Motor neuron (in vitro differentiated cells): ENCODE measurements around the gene TBCD. TPM values are rescaled to one million over a fixed set of nuclear protein-coding genes. Genes with fewer than 3 reads are reported as not detected.
A peak's percentile ranks its signal among the peaks of the same experiment; 100 is the strongest.

Experiments used
- ATAC-seq, 8 experiments: fragments of 200-7000 bp; cut with Tn5 transposase; replicated peaks in 6 of 8; 2 replicates each; pipeline ENCODE4 v1.8.0; 2021; ENCODE audit warnings: mild to moderate bottlenecking in 8 of 8, moderate library complexity in 8 of 8
- H3K27ac ChIP-seq, 2 donors: fragments of 250-450 bp; sonication (Bioruptor Pico); 2 replicates each; pipeline ENCODE4 v1.9.0; 2021; ENCODE audit warnings: antibody characterized with exemption in 2 of 2, mild to moderate bottlenecking in 2 of 2, moderate library complexity in 1 of 2
- H3K4me1 ChIP-seq, 2 donors: fragments of 250-450 bp; sonication (Bioruptor Pico); replicated peaks in 1 of 2; 2 replicates each; pipeline ENCODE4 v1.6.1; 2021; ENCODE audit warnings: antibody characterized with exemption in 2 of 2, mild to moderate bottlenecking in 2 of 2, moderate library complexity in 1 of 2
- H3K4me3 ChIP-seq, 5 donors: fragments of 250-450 bp; sonication (Bioruptor Pico); 2 replicates each; pipeline ENCODE4 v1.9.0; 2021; ENCODE audit warnings: antibody characterized with exemption in 5 of 5, mild to moderate bottlenecking in 5 of 5, moderate library complexity in 4 of 5
- WGBS, 10 experiments: fragments of 450-650 bp; shearing (Covaris generic); methylation state at CpG; one replicate each; pipeline ENCODE4 v1.0.0; 2022; 5-methylcytosine and 5-hydroxymethylcytosine counted together
- in situ Hi-C, 9 experiments: fragments of 400-800 bp; cut with MboI; loops; one replicate each; pipeline ENCODE4 v1.15.0; 2021; ENCODE audit warnings: low sequenced_read_pairs in 9 of 9, low pct_unique_long_range_greater_than_20kb in 2 of 9; ENCODE audit not compliant: unreplicated experiment in 9 of 9
- total RNA-seq, 8 experiments: library from RNA; unstranded; fragments of 300-600 nt; gene quantifications; 2 replicates each; pipeline versions ENCODE4 v1.2.3 to v1.2.4, GENCODE V29; 2022

Gene TBCD
- total RNA-seq, 8 experiments from 2014 or later, result 27.2 to 94.3 (median 47.2) TPM

GRCh38 chr17:82920715-82921114, 168.8 kb downstream of the TBCD start:
- WGBS, 10 experiments, result 36 to 100% (median 96%) methylated on average over 1 to 8 of the region's 16 CpGs; no CpG with 5 or more reads in 5 of the 10 experiments
- Histone ChIP-seq H3K4me3 (no peak overlapping the region), H3K27ac (no peak overlapping the region), H3K4me1 (no peaks in the 10 kb centered on the region)
- in situ Hi-C loops, result no loop called here
- ATAC-seq, result no peak

GRCh38 chr17:82921426-82921825, 169.6 kb downstream of the TBCD start:
- Histone ChIP-seq H3K27ac (no peak overlapping the region), H3K4me1 (no peaks in the 10 kb centered on the region), H3K4me3 (no peak overlapping the region)
- in situ Hi-C loops, result no loop called here
- no peak for ATAC-seq
- WGBS, 10 experiments, result 89 to 100% (median 95%) methylated on average over 3 to 11 of the region's 13 CpGs; no CpG with 5 or more reads in 1 of the 10 experiments

DNA sequence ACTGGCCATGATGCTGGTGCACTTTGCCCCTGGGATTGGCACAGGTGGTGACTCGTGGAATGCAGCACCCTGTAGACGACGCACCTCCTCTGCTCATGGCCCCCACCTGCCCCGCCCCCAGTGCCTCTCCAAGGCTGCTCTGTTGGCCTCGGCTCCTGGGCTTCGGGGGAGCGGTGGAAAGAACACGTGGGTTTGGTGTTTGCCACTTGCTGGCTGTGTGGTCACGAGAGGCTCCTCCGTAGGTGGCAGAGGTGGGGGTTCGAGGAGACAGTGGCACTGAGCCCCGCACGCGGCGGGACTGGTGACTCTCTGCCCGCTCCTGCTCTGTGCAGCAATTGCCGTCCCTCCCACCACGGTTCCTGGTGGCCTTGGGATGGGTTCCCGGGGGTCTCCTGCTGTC, 170.8 kb downstream of the TBCD start:
- H3K4me3 ChIP-seq, result no peak overlapping the region
- in situ Hi-C loops, result no loop called here
- no peaks in the 10 kb centered on the region for H3K4me1 ChIP-seq
- 40 to 100% (median 100%) methylated on average over 1 to 5 of the region's 19 CpGs; no CpG with 5 or more reads in 3 of the 10 experiments for WGBS, 10 experiments
- H3K27ac ChIP-seq, result no peak overlapping the region
- ATAC-seq, result no peak

DNA sequence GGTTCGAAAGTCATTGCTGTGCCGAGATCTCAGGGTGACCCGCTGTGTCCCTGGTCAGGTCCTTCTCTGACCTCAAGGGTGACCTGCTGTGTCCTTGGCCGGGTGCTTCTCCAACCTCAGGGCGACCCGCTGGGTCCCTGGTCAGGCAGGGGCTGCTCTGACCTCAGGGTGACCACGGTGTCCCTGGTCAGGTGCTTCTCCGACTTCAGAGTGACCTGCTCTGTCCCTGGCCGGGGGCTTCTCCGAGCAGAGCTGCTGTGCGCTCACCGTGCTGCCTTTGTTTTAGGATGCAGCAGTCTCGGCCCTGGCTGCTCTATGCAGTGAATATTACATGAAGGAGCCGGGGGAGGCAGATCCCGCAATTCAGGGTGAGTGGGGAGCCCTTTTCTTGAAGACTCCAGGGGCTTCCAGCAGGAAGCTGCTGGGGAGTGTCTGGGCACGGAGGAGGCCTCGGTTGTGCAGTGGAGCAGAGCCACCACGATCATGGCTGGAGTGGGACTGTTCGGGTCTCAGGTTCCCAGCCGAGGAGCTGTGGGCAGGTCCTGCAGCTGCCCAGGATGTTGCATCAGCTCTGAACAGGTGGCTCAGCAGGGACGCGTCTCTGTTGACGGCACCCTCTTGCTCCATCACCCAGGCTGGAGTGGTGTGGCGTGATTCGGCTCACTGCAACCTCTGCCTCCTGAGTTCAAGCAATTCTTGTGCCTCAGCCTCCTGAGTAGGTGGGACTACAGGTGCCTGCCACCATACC, 171.7 kb downstream of the TBCD start:
- in situ Hi-C loops, result no loop called here
- Histone ChIP-seq H3K4me1 (no peaks in the 10 kb centered on the region), H3K4me3 (no peak overlapping the region), H3K27ac (no peak overlapping the region)
- no peak for ATAC-seq
- WGBS, 10 experiments, result 83 to 100% (median 98%) methylated on average over 1 to 14 of the region's 25 CpGs; no CpG with 5 or more reads in 4 of the 10 experiments

- H3K27ac ChIP-seq, result no peak overlapping the region
- in situ Hi-C loops, result no loop called here
- ATAC-seq, result no peak
- H3K4me1 ChIP-seq, result no peaks in the 10 kb centered on the region
- H3K4me3 ChIP-seq, result no peak overlapping the region
- WGBS, 10 experiments, result 73 to 100% (median 96%) methylated on average over 1 to 13 of the region's 13 CpGs; no CpG with 5 or more reads in 1 of the 10 experiments
Measured at GRCh38 chr17:82924214-82924613, 172.3 kb downstream of the TBCD start.

GRCh38 chr17:82924812-82925211, 172.9 kb downstream of the TBCD start:
- Histone ChIP-seq H3K4me3 (no peak overlapping the region), H3K27ac (no peak overlapping the region), H3K4me1 (no peaks in the 10 kb centered on the region)
- ATAC-seq, result no peak
- in situ Hi-C loops, result no loop called here
- WGBS, 10 experiments, result 90 to 100% (median 98%) methylated on average over 1 to 9 of the region's 19 CpGs; no CpG with 5 or more reads in 5 of the 10 experiments

DNA sequence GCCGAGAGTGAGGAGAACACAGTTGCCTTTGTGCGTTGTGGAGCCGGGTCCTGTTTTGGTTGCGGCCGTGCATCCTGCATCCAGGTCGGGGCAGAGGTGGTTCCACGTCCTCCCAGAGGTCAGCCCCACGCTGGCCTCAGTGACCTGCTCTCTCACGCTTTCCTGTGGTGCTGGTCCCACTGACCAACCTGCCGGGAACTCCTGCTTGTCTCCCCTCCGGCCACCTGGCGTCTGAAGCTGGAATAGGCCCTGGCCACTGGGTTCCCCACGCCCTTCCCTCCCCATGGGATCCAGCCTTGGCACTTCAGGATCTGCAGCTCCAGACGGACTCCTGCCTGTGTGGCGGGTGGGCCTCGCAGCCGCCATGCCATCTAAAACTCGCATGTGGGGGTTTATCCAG, 173.5 kb downstream of the TBCD start:
- in situ Hi-C loops, result no loop called here
- Histone ChIP-seq H3K27ac (no peak overlapping the region), H3K4me3 (no peak overlapping the region), H3K4me1 (no peaks in the 10 kb centered on the region)
- ATAC-seq, result no peak
- 80 to 100% (median 96%) methylated on average over 3 to 7 of the region's 18 CpGs; no CpG with 5 or more reads in 6 of the 10 experiments for WGBS, 10 experiments

DNA sequence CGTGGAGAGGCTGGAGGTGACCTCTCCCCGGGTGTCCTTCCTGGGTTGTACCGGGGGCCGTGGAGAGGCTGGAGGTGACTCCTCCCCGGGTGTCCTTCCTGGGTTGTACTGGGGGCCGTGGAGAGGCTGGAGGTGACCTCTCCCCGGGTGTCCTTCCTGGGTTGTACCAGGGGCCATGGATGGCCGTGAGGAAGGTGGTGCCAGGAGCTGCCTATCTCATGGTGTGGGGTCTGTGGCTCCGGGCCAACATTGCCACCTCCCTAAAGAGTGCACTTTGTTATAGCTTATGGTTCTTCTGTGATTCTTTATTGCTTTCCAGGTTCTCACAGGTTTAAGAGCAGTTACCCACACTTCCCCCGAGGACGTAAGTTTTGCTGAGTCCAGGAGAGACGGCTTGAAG, 174.2 kb downstream of the TBCD start:
- WGBS, 10 experiments, result 95 to 100% (median 100%) methylated on average over 1 to 3 of the region's 12 CpGs; no CpG with 5 or more reads in 7 of the 10 experiments

GRCh38 chr17:82926716-82927115, 174.9 kb downstream of the TBCD start:
- WGBS, 10 experiments, result 80 to 100% (median 95%) methylated on average over 1 to 6 of the region's 18 CpGs; no CpG with 5 or more reads in 4 of the 10 experiments
- no peak overlapping the region for H3K27ac ChIP-seq
- in situ Hi-C loops, result no loop called here
- ATAC-seq, result no peak
- no peak overlapping the region for H3K4me3 ChIP-seq
- no peaks in the 10 kb centered on the region for H3K4me1 ChIP-seq

More for the DNA sequence above, 174.2 kb downstream of the TBCD start:
- Histone ChIP-seq H3K4me1 (no peaks in the 10 kb centered on the region), H3K27ac (no peak overlapping the region), H3K4me3 (no peak overlapping the region)
- ATAC-seq, result no peak
- in situ Hi-C loops, result no loop called here

DNA sequence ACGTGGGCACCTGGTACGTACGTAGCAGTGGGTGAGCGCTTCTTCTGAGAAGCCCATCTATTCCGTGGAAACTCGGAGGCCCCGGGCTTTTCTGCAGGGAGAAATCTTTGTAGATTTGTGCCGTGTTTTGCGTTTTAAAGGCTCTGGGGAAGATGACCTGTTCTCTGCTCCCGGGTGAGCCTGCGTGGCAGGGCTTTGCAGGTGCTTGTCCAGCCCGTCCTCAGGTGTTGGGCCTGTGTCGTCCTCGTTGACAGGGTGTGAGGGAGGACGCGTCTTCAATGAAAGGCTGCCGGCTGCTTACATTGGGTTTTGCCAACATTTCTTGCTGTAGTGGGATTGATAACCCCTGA, 175.4 kb downstream of the TBCD start:
- ATAC-seq, result no peak
- Histone ChIP-seq H3K27ac (no peak overlapping the region), H3K4me3 (no peak overlapping the region), H3K4me1 (no peaks in the 10 kb centered on the region)
- in situ Hi-C loops, result no loop called here
- WGBS, 10 experiments, result 86 to 100% (median 92%) methylated on average over 1 to 10 of the region's 17 CpGs; no CpG with 5 or more reads in 3 of the 10 experiments

- in situ Hi-C loops, result no loop called here
- peak in 1 of 8 experiments; percentile 14 for ATAC-seq
- no peak overlapping the region for H3K4me3 ChIP-seq
- 80 to 100% (median 90%) methylated on average over 1 to 3 of the region's 34 CpGs; no CpG with 5 or more reads in 6 of the 10 experiments for WGBS, 10 experiments
- no peaks in the 10 kb centered on the region for H3K4me1 ChIP-seq
- no peak overlapping the region for H3K27ac ChIP-seq
Measured at GRCh38 chr17:82927661-82928601, 176.1 kb downstream of the TBCD start.

DNA sequence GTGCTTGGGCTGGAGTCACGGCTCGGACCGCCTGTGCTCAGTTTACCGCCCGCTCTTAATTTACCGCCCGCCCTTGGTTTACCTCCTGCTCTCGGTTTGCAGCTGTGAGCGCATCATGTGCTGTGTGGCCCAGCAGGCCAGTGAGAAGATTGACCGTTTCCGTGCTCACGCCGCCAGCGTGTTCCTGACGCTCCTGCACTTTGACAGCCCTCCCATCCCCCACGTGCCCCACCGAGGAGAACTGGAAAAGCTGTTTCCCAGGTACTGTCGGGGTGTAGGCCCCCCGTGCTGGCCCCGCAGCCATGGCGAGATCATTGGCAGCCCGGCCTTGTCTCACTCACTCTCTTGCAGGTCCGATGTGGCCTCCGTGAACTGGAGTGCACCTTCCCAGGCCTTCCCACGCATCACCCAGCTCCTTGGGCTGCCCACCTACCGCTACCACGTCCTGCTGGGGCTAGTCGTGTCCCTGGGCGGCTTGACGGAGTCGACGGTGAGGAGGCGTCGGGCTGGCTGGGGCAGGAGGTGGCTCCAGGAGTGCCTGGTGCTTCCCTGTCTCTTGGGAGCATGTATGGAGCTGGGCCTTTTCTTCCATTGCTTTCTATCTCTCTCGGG, 177.3 kb downstream of the TBCD start:
- no peak for ATAC-seq
- Histone ChIP-seq H3K27ac (no peak overlapping the region), H3K4me1 (no peaks in the 10 kb centered on the region), H3K4me3 (no peak overlapping the region)
- in situ Hi-C loops, result no loop called here
- 90 to 100% (median 99%) methylated on average over 1 to 10 of the region's 35 CpGs; no CpG with 5 or more reads in 4 of the 10 experiments for WGBS, 10 experiments

GRCh38 chr17:82929676-82930042, 177.8 kb downstream of the TBCD start:
- in situ Hi-C loops, result no loop called here
- no peak overlapping the region for H3K4me3 ChIP-seq
- WGBS, 10 experiments, result 80 to 100% (median 80%) methylated on average over 1 of the region's 9 CpGs; no CpG with 5 or more reads in 7 of the 10 experiments
- H3K27ac ChIP-seq, result no peak overlapping the region
- ATAC-seq, result no peak
- H3K4me1 ChIP-seq, result no peaks in the 10 kb centered on the region
